Measurements from ENCODE around the gene RAB3A.

DNA sequence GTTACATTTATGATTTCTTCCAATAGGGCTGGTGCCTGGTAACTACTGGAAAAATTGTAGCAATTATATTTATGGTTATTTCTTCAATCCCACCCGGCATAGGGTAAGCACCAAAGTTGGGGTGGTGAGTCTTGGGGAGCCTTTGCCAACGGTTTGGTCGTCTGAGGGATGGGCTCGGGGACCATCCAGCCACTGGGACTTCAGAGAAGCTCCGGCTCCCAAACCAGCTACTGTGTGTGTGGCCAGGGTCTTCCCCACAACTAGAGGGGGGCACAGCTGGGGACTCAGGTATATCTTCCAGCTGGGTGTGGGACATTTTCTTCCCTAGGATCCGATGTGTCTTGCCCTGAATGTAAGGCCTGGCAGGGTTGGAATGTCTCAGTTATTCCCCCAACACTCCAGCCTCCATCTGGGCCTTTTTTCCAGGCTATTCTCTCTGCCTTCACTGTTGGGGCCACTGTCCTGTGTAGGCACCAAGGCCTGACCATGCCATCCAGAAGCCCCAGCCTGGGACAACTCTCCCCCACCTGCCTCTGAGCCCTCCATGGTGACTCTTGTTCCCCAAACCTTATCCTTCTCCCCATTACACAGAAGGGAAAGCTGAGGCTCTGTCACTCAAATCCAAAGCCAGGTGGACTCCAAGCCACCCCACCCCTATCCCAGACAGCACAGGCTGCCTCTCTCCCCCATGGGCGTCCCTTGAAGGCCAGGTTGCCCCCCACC lies 31.4 kb downstream of the RAB3A start:
- TF ChIP-seq, protein P1, sequence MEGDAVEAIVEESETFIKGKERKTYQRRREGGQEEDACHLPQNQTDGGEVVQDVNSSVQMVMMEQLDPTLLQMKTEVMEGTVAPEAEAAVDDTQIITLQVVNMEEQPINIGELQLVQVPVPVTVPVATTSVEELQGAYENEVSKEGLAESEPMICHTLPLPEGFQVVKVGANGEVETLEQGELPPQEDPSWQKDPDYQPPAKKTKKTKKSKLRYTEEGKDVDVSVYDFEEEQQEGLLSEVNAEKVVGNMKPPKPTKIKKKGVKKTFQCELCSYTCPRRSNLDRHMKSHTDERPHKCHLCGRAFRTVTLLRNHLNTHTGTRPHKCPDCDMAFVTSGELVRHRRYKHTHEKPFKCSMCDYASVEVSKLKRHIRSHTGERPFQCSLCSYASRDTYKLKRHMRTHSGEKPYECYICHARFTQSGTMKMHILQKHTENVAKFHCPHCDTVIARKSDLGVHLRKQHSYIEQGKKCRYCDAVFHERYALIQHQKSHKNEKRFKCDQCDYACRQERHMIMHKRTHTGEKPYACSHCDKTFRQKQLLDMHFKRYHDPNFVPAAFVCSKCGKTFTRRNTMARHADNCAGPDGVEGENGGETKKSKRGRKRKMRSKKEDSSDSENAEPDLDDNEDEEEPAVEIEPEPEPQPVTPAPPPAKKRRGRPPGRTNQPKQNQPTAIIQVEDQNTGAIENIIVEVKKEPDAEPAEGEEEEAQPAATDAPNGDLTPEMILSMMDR (IDR thresholded peaks at IDR 0.05; ENCODE audit: borderline replicate concordance, extremely low read depth, low read length, poor library complexity, severe bottlenecking): no peak
- no peak for TF ChIP-seq EZH2 (IDR thresholded peaks at IDR 0.05; ENCODE audit: borderline replicate concordance, low read depth, low read length, severe bottlenecking)
